HepG2 (cell line): Measurements from ENCODE around the gene ZBTB17.
"Not testable (repeated sequence)": the region's sequence is repeated elsewhere in the genome, so short reads cannot be mapped to it uniquely, and the experiment has no call there.

Experiments
- ARHGAP35 ChIP-seq: sonication (generic); formaldehyde crosslinking; IDR thresholded peaks from 2 replicates; pipeline ENCODE4 v1.9.0; 2022; ENCODE audit warnings: mild to moderate bottlenecking, inconsistent platforms, moderate library complexity, missing genetic modification reagents, borderline replicate concordance
- ZNF816 ChIP-seq: sonication (generic); formaldehyde crosslinking; IDR thresholded peaks from 2 replicates; pipeline ENCODE4 v1.8.0; 2022; ENCODE audit warnings: missing genetic modification reagents, mild to moderate bottlenecking, borderline replicate concordance
- TF ChIP-seq, protein P1 (sequence below): sonication (generic); formaldehyde crosslinking; IDR thresholded peaks from 2 replicates; pipeline ENCODE4 v1.8.1; 2023; ENCODE audit warnings: mild to moderate bottlenecking, inconsistent platforms, moderate library complexity, missing genetic modification reagents, borderline replicate concordance

DNA sequence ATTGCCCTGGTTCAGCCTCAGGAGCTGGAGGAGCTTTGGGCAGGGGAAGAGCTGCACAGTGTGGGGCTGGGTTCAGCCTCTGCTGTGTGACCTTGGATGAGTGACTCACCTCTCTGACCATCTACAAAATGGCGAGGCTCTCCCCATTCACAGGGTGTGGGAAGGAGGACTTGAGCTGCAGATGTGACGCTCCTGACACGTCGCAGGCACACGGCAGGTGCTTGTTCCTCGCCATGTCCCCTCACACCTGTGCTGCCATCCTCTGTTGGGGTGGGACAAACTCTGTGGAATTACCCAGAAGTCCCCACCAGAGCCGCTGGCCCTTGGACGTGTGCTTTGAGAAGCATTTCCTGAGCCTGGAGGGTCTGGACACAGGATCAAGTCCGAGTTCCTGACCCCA, 45.0 kb upstream of the ZBTB17 start:
- TF ChIP-seq ZNF816; ARHGAP35 (CRISPR knock-in tag): not testable (repeated sequence)
- TF ChIP-seq, protein P1, sequence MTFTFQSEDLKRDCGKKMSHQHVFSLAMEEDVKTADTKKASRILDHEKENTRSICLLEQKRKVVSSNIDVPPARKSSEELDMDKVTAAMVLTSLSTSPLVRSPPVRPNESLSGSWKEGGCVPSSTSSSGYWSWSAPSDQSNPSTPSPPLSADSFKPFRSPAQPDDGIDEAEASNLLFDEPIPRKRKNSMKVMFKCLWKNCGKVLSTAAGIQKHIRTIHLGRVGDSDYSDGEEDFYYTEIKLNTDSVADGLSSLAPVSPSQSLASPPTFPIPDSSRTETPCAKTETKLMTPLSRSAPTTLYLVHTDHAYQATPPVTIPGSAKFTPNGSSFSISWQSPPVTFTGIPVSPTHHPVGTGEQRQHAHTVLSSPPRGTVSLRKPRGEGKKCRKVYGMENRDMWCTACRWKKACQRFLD = not testable (repeated sequence)
